Measurements from ENCODE around the gene CMTR1. TPM values are rescaled to one million over a fixed set of nuclear protein-coding genes. Genes with fewer than 3 reads are reported as not detected.

CMTR1 gene
- total and polyA plus RNA-seq, 2 donors from 2014 or later, result 17.3 to 35.6 TPM

- H3K4me3 ChIP-seq (ENCODE audit: low read length in 3 of 3), result no peak overlapping the region
- TF ChIP-seq CTCF (IDR thresholded peaks at IDR 0.05; ENCODE audit: borderline replicate concordance, extremely low read depth, insufficient read depth), result no peak
- intact Hi-C loops (cut with DNase I), result no loop called here
- H3K9me3 ChIP-seq (ENCODE audit: control insufficient read depth in 2 of 3, insufficient read depth in 1 of 3, low read length in 3 of 3), result no peaks in the 10 kb centered on the region
- no peak for FAIRE-seq
- no peaks in the 10 kb centered on the region for H3K36me3 ChIP-seq (ENCODE audit: control insufficient read depth in 2 of 3, insufficient read depth in 3 of 3, low read length in 3 of 3)
- H3K4me1 ChIP-seq (ENCODE audit: control insufficient read depth in 2 of 3, insufficient read depth in 2 of 3, low read depth in 1 of 3, low read length in 3 of 3), result peaks cover 0 to 5% (median 0%) of the 10 kb centered on the region in 3 donors
- no peak for DNase-seq
- no peak overlapping the region for H3K27ac ChIP-seq (ENCODE audit: low read depth in 2 of 2, low read length in 2 of 2)
- H3K9ac ChIP-seq (ENCODE audit: low read length in 3 of 3), result no peak overlapping the region
- no peaks in the 10 kb centered on the region for H3K27me3 ChIP-seq (ENCODE audit: control insufficient read depth, insufficient read depth, low read length)
Observed at GRCh38 chr6:37520926-37521325, 87.9 kb downstream of the CMTR1 start.

- no peak for TF ChIP-seq CTCF (IDR thresholded peaks at IDR 0.05; ENCODE audit: borderline replicate concordance, extremely low read depth, insufficient read depth)
- FAIRE-seq, result no peak
Observed at GRCh38 chr6:37521674-37522073, 88.7 kb downstream of the CMTR1 start.

GRCh38 chr6:37522836-37523235 is 89.8 kb downstream of the CMTR1 start:
- H3K9me3 ChIP-seq (ENCODE audit: control insufficient read depth in 2 of 3, insufficient read depth in 1 of 3, low read length in 3 of 3), result no peaks in the 10 kb centered on the region
- DNase-seq (no peak), FAIRE-seq (no peak)
- no peak overlapping the region for H3K27ac ChIP-seq (ENCODE audit: low read depth in 2 of 2, low read length in 2 of 2)
- H3K36me3 ChIP-seq (ENCODE audit: control insufficient read depth in 2 of 3, insufficient read depth in 3 of 3, low read length in 3 of 3), result no peaks in the 10 kb centered on the region
- intact Hi-C loops (cut with DNase I), result no loop called here
- no peaks in the 10 kb centered on the region for H3K4me1 ChIP-seq (ENCODE audit: control insufficient read depth in 2 of 3, insufficient read depth in 2 of 3, low read depth in 1 of 3, low read length in 3 of 3)
- no peak overlapping the region for H3K9ac ChIP-seq (ENCODE audit: low read length in 3 of 3)
- no peak overlapping the region for H3K4me3 ChIP-seq (ENCODE audit: low read length in 3 of 3)
- TF ChIP-seq CTCF (IDR thresholded peaks at IDR 0.05; ENCODE audit: borderline replicate concordance, extremely low read depth, insufficient read depth), result no peak
- H3K27me3 ChIP-seq (ENCODE audit: control insufficient read depth, insufficient read depth, low read length), result no peaks in the 10 kb centered on the region

More at GRCh38 chr6:37521674-37522073, 88.7 kb downstream of the CMTR1 start:
- intact Hi-C loops (cut with DNase I), result no loop called here
- Histone ChIP-seq H3K9me3 (ENCODE audit: control insufficient read depth in 2 of 3, insufficient read depth in 1 of 3, low read length in 3 of 3) (no peaks in the 10 kb centered on the region), H3K27me3 (ENCODE audit: control insufficient read depth, insufficient read depth, low read length) (no peaks in the 10 kb centered on the region), H3K27ac (ENCODE audit: low read depth in 2 of 2, low read length in 2 of 2) (no peak overlapping the region), H3K9ac (ENCODE audit: low read length in 3 of 3) (no peak overlapping the region), H3K4me3 (ENCODE audit: low read length in 3 of 3) (no peak overlapping the region), H3K4me1 (ENCODE audit: control insufficient read depth in 2 of 3, insufficient read depth in 2 of 3, low read depth in 1 of 3, low read length in 3 of 3) (no peaks in the 10 kb centered on the region), H3K36me3 (ENCODE audit: control insufficient read depth in 2 of 3, insufficient read depth in 3 of 3, low read length in 3 of 3) (no peaks in the 10 kb centered on the region)
- DNase-seq, result no peak

- no peak for FAIRE-seq
- TF ChIP-seq CTCF (IDR thresholded peaks at IDR 0.05; ENCODE audit: borderline replicate concordance, extremely low read depth, insufficient read depth), result no peak
- Histone ChIP-seq H3K36me3 (ENCODE audit: control insufficient read depth in 2 of 3, insufficient read depth in 3 of 3, low read length in 3 of 3) (no peaks in the 10 kb centered on the region), H3K27me3 (ENCODE audit: control insufficient read depth, insufficient read depth, low read length) (no peaks in the 10 kb centered on the region), H3K27ac (ENCODE audit: low read depth in 2 of 2, low read length in 2 of 2) (no peak overlapping the region), H3K4me1 (ENCODE audit: control insufficient read depth in 2 of 3, insufficient read depth in 2 of 3, low read depth in 1 of 3, low read length in 3 of 3) (no peaks in the 10 kb centered on the region), H3K4me3 (ENCODE audit: low read length in 3 of 3) (no peak overlapping the region), H3K9me3 (ENCODE audit: control insufficient read depth in 2 of 3, insufficient read depth in 1 of 3, low read length in 3 of 3) (no peaks in the 10 kb centered on the region), H3K9ac (ENCODE audit: low read length in 3 of 3) (no peak overlapping the region)
- no peak for DNase-seq
- intact Hi-C loops (cut with DNase I), result no loop called here
Observed at GRCh38 chr6:37523412-37523811, 90.4 kb downstream of the CMTR1 start.
